NT2/D1 (cell line): Measurements from ENCODE around the gene TMUB2.

Experiments
- SUZ12 ChIP-seq: IDR thresholded peaks from 2 replicates; pipeline ENCODE4 v1.6.1; 2011; ENCODE audit not compliant: insufficient read length, insufficient read depth; ENCODE audit errors: extremely low read depth
- YY1 ChIP-seq: IDR thresholded peaks from 2 replicates; pipeline ENCODE4 v1.6.1; 2011; ENCODE audit not compliant: insufficient read length, insufficient read depth

DNA sequence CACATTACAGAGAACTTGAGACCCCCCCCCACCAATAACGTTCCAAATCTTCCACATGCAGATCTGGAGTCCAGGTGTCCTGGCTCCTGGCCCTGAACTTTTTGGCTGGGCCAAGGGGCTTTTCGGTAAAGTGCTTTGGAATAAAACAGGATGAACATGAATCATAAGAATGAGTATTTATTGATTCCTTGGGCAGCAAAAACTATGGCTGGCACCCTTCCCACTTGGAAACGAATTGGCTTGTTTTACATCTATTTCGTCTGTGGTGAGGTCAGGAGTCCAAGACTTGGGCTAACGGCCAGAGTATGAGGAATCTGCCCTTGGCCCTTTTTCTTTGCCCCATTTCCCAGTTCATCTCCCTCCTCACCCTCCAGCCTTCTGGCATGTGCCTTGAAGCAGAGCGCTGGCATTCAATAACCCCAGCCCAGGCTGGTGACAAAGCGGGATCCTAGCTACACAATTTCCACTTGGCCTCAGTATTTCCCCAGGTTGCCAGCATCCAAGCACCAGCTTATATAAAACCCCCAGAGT, 36.8 kb downstream of the TMUB2 start:
- TF ChIP-seq SUZ12 (no peak), YY1 (no peak)
